Right lobe of liver (tissue), 4 donors: ENCODE results near the gene ALDH1A3.

Experiments used
- CTCF ChIP-seq, 4 donors: fragments of 200-600 bp in 3 of 4; fragments of 450-650 bp in 1 of 4; IDR thresholded peaks; one replicate each; pipeline versions ENCODE4 v1.5.1 to v1.8.0; 2016 to 2022; ENCODE audit warnings: antibody characterized with exemption in 4 of 4, mild to moderate bottlenecking in 2 of 4
- POLR2A ChIP-seq: fragments of 450-650 bp; IDR thresholded peaks from one replicate; pipeline ENCODE4 v1.6.1; 2017; ENCODE audit warnings: antibody characterized with exemption, mild to moderate bottlenecking
- donor health status: DM: no; HTN: no; CAD: no.
- donor health status: DM: no; HTN: no; CAD: no.
- donor health status: DM: no; HTN: yes; CAD: no.

GRCh38 chr15:100939791-100940190 lies 60.2 kb downstream of the ALDH1A3 start:
- TF ChIP-seq POLR2A (no peak), CTCF (IDR thresholded peaks at IDR 0.05) (no peak)
